Measurements from ENCODE around the gene SLC25A47.

The SLC25A47 gene

DNA sequence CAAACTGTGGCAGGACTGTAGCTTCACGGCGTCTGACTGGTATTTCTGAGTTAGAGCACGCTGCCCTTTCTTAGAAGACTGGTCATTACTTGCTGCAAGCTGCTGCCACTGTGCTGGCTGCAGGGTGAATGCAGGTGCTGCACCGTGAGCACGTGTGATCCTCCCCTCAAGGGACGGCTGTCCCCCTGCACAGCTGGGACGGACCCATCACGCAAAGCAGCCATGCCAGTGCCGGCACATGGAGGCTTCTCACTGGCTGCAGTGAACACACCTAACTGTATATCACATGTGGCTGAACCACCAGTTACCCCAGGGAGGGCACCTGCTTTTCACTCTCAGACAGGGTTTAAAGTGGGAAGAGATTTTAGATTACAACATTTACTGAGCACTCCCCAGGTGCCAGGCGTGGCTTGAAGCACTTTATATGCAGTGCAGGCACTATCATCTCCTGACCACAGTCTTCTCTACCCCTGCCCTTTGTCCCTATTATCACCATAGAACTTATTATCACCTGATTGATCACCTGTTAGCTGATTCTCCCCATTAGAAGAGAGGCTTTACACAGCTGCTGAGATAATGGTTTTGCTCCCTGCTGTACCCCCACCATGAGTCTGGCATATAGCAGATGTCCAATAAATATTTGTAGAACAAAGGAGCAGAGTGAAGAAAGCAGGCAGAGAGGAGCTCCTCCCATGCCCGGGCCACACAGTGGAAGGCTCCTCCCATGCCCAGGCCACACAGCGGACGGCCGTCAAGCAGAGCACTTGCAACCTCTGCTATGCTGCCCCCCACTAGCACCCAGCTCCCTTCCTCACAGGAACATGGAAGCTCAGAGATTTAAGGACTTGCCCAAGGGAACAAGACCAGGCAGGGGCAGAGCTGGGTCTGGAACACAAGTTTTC lies 25.9 kb downstream of the SLC25A47 start:
- no peak for DNase-seq

- DNase-seq: no peak
Observed at GRCh38 chr14:100350276-100350926, 27.3 kb downstream of the SLC25A47 start.

DNA sequence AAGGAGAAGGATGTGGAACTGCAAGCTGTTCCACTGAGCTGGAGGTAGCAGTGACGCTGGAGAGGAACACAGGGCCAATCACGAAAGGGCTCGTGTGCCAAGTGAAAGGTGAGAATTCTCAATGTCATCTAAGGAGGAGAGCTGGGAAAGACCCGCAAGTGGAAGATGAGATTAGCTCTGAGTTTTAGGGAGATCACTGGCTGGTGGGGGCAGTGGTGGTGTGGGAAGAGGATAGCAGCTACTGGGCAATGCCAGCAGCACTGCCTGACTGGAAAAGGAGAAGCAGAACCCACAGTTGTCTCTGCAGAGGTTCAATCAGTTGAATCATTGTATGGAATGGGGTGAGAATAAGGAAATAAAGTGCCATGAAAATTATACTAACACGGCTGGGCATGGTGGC lies 27.8 kb downstream of the SLC25A47 start:
- DNase-seq: no peak

DNA sequence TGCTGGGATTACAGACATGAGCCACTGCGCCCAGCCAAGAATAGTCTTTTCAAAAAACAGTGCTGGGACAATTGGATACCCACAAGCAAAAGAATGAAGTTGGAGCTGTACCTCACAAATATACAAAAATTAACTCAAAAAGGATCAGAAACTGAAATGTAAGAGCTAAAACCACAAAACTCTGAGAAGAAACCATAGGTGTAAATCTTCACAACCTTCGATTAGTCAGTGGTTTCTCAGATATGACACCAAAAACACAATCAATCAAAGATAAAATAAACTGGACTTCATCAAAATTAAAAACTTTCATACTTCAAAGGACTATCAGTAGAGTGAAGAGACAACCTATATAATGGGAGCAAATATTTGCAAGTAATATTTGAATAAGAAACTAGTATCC lies 35.3 kb downstream of the SLC25A47 start:
- DNase-seq: no peak

GRCh38 chr14:100359111-100359510 lies 36.0 kb downstream of the SLC25A47 start:
- no peak for DNase-seq

DNA sequence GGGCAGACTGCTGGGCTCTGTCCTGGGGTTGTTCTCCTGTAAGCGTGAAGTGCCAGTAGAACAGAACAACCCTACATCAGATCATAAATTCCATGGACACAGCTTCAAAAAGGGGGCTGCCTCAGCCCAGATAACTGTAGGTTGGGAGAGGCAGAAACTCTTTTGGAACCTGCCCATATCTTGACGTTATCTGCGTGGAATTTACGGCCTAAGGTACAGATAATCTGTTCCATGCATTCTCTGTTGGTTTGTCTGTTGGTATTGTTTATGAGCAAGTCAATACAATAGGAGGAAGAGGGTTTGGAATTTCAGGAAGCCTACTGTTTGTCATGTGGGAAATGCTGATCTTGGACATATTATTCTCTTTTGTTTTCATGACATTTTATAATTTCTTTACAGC lies 36.7 kb downstream of the SLC25A47 start:
- no peak for DNase-seq

DNA sequence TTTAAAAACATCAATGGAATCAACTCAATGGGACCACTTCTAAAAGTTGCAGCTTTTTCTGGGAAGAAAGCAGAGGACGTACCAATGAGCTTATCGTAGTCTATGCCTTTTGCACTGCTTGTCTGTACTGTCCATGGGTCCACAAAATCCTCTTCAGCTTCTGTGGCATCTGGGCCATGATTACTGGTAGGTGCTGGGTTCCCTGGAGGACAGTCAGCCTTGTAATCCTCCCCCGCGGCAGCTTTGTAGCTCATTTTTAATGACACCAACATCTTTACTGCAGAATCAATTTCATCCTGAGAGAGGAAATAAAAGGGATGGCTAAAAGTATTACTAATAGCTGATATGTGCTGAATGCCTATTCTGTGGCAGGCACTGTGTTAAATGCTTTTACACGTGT lies 38.5 kb downstream of the SLC25A47 start:
- DNase-seq: no peak

GRCh38 chr14:100362311-100362927 lies 39.3 kb downstream of the SLC25A47 start:
- no peak for DNase-seq

DNA sequence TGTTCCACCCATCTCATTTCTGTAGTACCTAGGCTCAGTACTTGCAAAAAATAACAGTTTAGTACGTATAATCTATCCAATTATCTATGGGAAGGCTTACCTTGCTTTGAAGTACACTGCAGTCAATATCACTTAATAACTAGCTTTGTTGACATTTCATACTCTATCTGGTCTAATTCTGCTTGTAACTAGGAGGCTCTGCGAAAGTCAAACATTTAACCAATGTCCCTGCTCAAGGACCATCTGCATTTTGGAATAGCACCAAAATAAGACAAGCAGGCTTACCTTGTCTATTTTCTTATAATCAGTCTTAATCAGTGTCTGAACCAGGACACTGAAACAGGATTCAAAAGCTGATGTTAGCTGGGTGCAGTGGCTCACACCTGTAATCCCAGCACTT lies 39.9 kb downstream of the SLC25A47 start:
- DNase-seq: no peak

- no peak for DNase-seq
Observed at GRCh38 chr14:100364403-100364802, 41.3 kb downstream of the SLC25A47 start.

- DNase-seq: no peak
Observed at GRCh38 chr14:100365741-100366140, 42.6 kb downstream of the SLC25A47 start.

GRCh38 chr14:100369019-100369418 lies 45.9 kb downstream of the SLC25A47 start:
- no peak for DNase-seq

- DNase-seq: no peak
Observed at GRCh38 chr14:100370003-100370402, 46.9 kb downstream of the SLC25A47 start.

DNA sequence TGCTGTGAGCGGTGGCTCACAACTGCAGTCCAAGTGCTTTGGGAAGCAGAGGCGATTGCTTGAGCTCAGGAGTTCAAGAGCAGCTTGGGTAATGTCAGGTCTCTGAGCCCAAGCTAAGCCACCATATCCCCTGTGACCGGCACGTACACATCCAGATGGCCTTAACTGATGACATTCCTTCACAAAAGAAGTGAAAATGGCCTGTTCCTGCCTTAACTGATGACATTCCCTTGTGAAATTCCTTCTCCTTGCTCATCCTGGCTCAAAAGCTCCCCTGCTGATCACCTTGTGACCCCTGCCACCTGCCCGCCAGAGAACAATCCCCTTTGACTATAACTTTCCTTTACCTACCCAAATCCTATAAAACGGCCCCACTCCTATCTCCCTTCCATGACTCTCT lies 48.6 kb downstream of the SLC25A47 start:
- no peak for DNase-seq

DNA sequence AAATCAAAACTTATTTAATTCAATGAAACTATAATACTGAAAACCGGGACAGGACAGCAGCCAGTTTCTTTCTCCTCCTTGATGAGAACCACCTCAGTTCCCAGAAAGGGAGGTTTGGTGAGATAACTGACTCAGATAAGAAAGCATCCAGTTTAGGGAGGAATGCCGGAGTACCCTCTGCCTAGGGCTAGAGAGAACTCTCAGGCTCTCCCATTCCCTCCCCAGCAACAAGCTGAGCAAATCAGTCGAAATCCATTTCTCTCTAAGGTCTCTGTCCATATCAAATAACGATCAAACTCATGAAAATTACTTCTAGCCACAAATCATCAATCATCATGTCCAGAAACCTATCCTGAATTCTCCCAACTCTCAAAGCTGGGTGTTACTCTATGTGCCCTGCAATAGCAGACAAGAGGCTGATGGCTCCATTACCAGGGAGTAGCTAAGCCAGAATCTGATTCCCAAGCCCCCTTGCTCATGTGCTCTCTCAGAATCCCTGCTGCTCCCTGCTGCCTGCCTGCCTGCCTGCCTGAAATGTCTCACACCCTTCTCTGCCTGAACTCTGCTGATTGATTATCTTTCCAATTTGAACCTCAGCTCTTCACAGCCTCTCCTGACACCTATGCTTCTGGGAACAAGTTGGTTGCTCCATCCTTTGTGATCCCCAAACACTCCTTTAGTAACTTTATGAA lies 49.4 kb downstream of the SLC25A47 start:
- DNase-seq: no peak

GRCh38 chr14:100374270-100374669 lies 51.1 kb downstream of the SLC25A47 start:
- DNase-seq: no peak

GRCh38 chr14:100374876-100375265 lies 51.7 kb downstream of the SLC25A47 start:
- no peak for DNase-seq

DNA sequence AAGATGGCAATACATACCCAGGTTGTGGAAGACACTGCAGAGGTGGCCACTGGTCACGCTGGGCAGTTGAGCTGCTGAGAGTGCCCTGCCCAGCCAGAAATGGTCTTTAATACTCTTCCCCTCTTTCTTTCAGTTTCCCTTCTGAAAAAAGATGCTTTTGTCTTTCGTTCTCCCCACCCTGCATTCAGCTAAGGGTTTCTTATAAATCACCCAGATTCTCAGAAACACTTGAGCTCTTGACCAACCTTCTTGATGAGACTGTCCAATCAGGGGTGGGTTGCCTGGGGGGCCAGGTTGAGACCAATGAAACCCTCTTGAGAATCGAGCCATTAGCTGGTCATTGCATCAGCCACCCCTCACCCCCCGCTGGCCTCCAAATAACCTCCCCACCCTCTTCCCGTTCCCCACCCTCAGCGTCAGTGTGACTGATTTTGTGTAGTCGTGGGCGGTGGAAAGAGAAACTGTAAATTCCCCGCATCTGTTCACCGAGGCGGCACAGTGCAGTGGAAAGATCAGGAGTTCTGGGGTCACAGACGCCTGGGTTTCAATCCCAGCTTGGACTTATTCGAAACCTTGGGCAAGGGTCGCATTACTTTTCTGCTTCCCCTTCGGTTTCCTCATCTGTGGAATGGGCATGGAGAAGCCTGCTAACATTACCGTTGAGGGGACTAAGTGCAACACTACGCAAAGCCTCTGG lies 52.3 kb downstream of the SLC25A47 start:
- peak; percentile 88 for DNase-seq

GRCh38 chr14:100375963-100376735 lies 53.0 kb downstream of the SLC25A47 start, which contains the start of gene WDR25:
TSS of gene WDR25 (plus strand) at chr14:100376485.
- DNase-seq: peak; percentile 95

DNA sequence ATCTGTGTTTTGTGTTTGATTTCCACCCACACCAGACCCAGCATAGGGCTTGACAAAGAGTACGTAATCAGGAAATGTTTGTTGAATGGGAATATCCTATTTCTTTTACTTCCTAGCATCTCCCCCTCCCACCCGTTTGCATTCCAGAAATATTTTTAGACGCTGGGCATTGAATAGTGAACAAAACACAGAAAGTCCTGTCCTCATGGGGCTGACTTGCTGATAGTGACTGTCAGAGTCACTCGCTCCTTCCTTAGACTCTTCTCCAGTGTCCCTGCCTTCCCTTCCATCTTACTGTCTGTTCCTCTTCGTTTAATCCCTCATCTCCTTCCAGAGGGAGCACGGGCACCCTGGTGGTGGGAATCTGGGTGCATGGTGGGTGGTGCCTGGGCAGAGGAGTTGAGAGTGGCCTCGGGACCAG lies 53.6 kb downstream of the SLC25A47 start:
- no peak for DNase-seq

Data from stimulated activated CD4-positive, alpha-beta T cell treated with anti-CD3 and anti-CD28 coated beads, Interleukin-4, amount 100 ng/mL, for 24 hours (primary cell).